SH-SY5Y (cell line): Measurements from ENCODE around the gene GPC3.

Experiments
- GATA2 ChIP-seq: IDR thresholded peaks from 2 replicates; pipeline ENCODE4 v1.6.1; 2011; ENCODE audit warnings: mild to moderate bottlenecking, low read depth, low read length
- GATA3 ChIP-seq: IDR thresholded peaks from 2 replicates; pipeline ENCODE4 v1.6.1; 2011; ENCODE audit warnings: low read depth, mild to moderate bottlenecking, low read length, moderate library complexity

GPC3 gene

DNA sequence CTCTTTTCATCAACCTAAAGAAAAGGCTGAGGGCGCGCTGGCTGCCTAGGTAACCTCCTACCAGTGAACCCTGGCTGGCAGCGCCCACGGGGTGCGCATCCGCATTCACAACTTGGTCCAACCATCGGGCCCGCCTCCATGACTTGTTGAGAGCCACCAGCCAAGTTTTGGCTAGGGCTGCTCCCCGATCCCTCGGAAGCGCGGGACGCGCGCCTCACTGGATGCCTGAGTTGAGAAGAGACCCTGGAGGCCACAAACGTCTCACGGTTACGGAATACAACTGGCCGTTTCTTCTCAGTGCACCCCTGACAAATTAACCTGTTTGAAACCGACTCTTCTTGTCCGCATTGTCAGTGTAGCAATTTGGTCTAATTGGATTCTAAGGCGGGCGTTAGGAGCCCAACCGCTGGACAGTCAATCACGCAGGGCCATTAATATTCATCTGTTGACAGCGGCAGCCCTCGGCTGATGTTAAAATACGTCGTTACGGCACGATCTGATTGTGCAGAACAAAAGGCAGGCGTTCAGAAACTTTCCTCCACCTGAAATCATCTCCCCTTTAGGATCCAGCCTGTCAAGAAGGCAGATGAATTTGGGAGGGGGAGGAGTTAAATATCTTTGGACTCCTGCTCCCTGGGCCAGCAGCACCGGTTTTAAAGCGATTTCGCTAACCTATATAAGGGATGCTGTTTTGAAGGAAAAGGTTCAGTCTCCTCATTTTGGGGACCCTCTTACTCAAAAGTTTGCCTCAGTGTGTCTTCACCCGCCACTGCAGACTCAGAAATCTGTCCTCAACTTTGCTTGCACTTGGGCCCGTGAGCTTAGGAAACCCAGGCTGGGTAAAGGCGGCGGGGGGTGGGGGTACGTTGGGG lies 1.2 kb downstream of the GPC3 start:
- TF ChIP-seq GATA3: no peak
- TF ChIP-seq GATA2: no peak

DNA sequence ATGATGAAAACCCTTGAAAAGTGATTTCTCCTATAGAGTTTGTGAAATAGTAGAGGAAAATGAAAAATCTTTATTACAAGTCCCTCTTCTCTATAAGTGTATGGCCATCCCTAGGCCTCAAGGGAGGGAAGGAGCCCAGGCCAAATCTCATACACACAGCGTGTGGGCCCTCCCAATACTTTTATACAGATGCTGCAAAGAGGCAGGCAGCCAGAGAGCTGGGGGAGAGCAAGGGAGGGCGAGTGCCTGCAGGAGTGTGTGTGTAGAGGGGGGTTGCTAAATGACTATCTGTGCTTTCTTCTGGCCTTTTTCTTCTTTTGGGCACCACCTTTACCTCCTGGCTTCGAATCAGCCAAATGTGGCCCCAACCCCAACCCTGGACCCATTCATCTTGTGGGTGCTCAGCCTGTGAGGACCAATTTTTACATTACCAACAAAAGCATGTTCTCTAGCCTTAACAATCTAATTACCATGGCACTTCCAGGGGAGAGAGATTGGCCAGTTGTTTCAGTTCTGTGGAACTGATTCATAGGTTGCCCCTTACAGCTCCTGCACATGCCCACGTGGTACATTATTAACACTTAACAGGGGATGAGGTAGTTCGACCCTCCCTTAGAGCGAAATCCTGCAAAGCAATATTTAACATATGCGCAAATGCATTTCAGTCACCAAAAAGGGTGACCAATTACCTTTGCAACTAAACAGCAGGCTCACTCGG lies 2.0 kb downstream of the GPC3 start:
- TF ChIP-seq GATA3: no peak
- TF ChIP-seq GATA2: no peak

DNA sequence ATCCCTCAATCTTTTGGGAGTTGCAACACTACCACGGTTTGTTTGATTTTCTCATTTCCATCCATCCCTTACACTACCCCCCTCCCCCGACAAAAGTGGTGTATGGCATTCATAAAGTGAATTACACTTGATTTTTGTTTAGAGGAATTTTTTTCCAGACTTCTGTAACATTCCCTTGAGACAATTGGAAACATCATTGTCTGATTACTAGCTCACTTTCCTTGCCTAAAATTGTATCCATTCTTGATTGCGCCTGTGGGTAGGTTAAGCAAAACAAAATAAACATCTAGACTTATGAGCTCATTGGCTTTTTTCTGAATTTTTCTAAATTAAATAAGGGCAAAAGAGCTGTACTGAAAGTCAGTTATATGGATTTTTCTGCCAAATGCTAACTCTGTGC lies 3.5 kb downstream of the GPC3 start:
- TF ChIP-seq GATA2: no peak

DNA sequence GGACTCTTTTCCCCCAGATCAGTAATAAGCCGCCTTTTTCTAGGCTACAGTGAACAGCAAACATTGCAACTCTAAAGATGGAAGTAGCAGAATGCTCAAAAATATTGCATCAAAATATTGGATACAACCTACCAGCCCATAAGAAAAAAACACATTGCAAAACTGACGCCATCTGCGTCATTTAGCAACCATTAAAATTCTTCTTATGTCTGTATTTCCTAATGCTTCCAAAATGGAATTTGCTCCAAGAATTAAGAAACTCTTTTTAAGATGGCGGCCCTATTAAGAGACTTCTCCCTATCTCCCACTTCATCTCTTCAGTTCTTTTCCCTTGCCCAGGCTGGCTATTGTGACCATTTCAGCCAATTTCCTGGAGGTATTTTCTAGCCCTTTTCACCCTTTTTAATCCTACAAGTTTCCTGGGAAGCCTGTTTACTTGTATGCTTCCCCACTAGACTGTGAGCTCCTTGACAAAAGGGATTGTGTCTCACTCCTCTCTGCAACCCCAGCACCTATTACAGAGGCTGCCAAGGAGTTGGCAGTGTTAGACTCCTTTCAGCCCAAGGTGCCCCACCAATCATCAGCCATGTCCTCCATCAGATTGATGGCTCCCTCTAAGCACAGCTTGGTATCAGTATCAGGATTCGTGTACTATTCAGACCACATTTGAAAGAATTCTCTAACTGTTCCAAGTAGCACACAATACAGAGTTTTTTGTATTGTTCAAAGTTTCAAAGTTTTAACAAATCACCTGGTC lies 4.4 kb downstream of the GPC3 start:
- no peak for TF ChIP-seq GATA3

DNA sequence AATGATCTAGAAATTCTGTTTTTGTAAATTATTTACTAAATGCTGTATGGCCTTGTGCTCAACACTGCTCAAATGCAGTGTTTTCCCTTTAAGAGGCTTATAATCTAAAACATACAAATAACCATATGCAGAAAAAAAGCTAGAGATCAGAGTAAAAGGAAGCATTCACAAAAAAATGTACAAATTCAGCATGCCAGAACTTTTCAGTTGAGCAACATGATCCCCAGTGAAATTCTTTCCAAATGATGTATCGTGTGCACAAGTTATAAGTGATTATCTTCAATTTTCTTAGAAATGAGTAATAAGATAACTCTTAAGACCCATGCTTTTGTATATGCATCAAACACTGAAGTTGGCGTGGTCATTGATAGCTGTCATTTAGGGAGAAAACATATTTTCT lies 5.0 kb downstream of the GPC3 start:
- TF ChIP-seq GATA2: no peak
- no peak for TF ChIP-seq GATA3

DNA sequence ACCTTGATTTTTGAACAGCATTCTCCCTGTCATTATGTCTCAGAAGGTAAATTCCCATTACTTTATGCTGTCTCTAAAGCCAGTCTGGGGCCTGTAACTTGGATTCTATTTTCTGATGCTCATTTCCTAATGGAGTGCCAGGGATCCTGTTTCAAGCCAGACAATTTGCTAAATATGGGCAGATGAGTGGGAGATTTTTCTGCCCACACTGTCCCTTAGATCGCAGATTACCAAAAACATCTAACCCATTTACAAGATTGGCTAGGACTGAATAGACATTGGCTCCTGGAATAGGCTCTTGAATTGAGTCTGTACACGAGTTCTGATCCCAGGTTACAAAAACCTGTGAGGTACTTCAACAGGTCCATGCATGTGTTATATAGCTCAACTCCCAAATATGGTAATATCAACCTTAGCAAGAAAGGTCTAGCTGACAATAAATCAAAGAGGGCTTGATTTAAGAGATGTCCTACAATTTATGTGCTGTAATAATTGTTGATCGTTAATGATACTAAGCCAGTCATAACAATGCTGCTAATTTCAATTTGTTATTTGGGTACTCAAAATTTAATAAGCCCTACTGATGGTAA lies 5.7 kb downstream of the GPC3 start:
- TF ChIP-seq GATA3: no peak
- no peak for TF ChIP-seq GATA2

DNA sequence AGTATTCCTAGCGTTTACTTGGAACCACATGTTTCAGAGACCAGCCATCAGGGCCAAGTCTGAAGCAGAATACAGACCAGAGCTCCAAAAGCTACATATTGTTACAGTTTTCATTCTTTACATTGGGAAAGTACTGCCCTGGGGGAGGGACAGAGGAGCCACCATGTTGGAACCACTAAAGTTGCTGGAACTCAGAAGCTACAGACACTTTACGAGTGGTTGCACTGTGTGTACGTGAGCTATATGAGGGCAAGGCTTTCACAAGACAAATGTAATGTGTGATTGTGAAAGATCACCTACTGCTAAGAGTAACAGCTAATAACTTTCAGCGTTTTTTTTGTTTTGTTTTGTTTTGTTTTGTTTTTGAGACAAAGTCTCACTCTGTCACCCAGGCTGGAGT lies 11.7 kb downstream of the GPC3 start:
- TF ChIP-seq GATA3 (no peak), GATA2 (no peak)

DNA sequence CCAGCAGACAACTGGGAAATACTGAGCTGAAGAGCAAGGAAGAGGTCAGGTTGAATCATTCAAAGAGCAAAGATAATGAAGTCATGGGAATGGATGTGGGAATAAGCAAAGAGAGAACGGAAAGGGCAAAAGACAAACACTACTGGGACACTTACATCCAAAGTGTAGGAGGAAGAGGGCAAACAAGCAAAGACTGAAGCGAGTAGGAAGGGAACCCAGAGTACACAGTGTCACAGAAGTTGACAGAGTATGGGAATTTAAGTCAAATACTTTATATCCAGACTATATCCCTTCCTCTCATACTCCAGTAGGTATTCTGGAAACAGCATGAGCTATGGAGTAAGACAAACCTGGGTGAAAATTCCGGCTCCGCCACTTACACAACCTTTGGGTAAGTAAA lies 12.5 kb downstream of the GPC3 start:
- TF ChIP-seq GATA3 (no peak), GATA2 (no peak)

DNA sequence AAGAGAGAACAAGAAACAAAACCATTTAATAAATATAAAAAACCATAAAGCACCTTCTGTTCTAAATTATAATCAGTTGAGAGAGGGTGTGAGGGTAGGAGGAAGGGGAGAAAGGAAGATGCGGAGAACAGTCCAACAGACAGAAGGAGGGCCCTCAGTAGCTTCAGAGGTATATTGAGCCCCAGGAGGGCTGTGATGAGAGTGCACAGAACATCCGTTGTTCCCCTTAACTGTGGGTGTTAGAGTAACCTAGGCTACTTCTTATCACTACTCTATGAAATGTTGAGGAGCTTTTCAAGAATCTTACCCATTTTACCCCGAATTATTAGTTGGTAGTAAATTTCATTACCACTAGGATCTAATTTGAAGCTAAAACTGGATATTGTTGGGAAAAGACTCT lies 13.8 kb downstream of the GPC3 start:
- TF ChIP-seq GATA2 (no peak), GATA3 (no peak)

DNA sequence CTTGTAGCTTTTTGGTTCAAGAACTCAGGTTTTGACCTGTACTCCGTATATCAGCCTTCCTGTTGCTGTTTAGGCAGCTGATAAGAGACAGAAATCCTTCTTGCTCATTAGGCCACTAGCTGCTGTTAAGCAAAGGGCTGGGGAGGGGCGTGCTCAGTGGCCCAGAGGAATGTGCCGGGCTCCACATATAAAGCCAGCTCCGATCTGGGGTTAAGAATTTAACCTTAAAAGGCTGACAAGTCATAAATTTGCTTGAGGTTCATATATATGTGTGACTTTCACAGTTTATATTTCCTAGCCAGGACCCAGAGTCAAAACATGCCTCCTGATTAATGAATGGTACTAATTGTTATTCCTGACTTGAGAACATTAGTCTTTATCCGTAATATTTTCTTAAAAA lies 15.3 kb downstream of the GPC3 start:
- TF ChIP-seq GATA2 (no peak), GATA3 (no peak)

DNA sequence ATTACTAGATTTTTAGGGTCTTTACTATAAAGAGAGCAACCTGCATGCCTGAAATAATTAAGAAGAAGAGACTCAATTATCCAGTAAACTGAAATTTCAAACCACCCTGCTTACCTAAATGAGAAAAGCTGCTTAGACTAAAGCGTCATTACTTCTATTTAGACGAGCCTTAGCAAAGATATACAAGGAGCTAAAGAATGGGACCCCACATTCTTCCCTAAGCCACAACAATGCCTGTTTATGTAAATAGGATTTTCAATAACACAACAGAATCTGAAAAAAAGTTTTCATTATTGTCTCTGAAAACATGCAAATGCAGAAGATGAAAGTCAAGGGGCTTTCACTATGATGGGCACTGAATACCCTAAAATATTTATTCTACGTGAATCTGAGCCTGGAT lies 16.2 kb downstream of the GPC3 start:
- TF ChIP-seq GATA3: no peak
- no peak for TF ChIP-seq GATA2

DNA sequence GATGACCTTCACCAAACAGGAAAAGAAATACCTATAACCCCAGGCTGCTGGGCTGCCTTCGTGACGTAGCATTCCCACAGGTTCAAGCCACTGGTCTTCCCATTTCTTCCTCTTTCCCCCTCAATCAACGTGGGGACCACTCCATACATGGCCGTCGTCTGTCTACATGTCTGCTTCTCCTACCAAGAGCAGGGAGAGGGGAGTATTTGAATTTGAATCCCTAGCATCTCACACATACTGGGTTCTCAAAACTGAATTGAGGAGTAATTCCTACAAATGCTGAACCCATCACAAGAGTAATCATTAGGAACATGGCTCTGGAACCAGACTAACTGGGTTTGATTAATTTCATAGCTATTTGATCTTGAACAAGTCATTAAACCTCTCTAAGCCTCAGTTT lies 17.3 kb downstream of the GPC3 start:
- TF ChIP-seq GATA3 (no peak), GATA2 (no peak)

DNA sequence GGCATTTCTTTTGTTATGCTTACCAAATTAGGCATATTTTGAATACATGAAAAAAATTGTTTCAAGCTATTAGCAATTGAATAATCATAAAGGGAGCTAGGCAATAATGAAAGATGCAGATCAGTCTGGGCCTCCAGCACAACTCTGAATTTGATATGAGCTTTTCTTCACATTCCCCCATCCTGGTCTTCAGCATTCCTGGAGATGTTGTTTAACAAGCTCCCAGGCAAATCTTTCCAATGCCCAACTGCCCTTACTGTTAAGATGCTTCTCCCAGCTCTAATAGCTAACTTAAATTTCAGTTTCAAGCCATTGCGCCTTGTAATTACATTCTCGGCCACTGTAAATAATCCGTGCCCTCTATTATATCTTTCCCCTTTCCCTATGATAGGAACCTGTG lies 19.2 kb downstream of the GPC3 start:
- TF ChIP-seq GATA2 (no peak), GATA3 (no peak)

DNA sequence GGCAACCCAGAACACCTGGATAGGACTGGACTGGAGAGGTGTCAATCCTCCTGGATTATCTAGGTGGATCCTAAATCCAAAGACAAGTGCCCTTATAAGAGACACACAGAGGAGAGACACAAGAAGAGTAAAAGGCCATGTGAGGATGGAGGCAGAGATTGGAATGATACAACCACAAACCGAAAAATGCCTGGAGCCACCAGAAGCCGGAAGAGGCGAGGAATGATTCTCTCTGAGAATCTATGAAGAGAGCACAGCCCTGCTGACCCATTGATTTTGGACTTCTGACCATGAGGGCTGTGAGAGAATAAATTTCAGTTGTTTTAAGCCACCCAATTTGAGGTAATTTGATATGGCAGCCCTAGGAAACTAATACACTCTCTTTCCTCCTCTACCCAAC lies 20.1 kb downstream of the GPC3 start:
- TF ChIP-seq GATA3 (no peak), GATA2 (no peak)

DNA sequence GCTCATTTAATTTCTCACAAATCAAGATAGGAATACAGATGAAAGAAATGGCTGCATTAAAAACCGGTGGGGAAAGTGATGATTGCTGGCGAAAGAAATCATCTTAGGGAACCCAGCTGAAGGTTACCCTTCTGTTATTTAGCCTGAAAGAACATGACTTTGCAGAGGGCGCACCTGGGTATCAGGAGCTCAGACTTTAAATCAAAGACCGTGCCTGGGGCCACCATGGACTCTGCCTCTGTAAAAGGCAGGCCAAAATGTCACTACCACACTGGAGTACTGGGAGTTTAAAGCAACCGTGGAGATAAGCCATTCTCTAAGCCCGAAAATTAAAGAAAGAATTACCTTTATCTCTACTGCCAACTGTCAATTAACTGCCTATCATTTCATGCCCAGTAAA lies 24.3 kb downstream of the GPC3 start:
- TF ChIP-seq GATA3: no peak
- no peak for TF ChIP-seq GATA2
